Naive thymus-derived CD4-positive, alpha-beta T cell (primary cell): ENCODE results near the gene HTT. TPM values are rescaled to one million over a fixed set of nuclear protein-coding genes. Genes with fewer than 3 reads are reported as not detected.

ENCODE experiments used
- ATAC-seq: fragments of 150-1000 bp; cut with Tn5 transposase; 2 replicates; pipeline ENCODE4 v1.10.0; 2021; ENCODE audit warnings: mild to moderate bottlenecking, moderate library complexity
- CTCF ChIA-PET: fragments of 350-600 bp; sonication (Branson Sonifier 250); formaldehyde crosslinking; loops from one replicate; lab custom pipeline; 2021; ENCODE audit warnings: antibody characterized with exemption; lab: Charles Lee
- POLR2A ChIA-PET: fragments of 350-600 bp; sonication (Branson Sonifier 250); formaldehyde crosslinking; loops from one replicate; lab custom pipeline; 2021; ENCODE audit warnings: antibody characterized with exemption, inconsistent platforms; lab: Charles Lee
- DNase-seq, 9 donors: peaks; one replicate each; pipeline versions ENCODE4 v3.0.0 to v3.0.0-alpha.2; 2020 to 2022; ENCODE audit warnings: mixed read lengths in 1 of 9
- H3K27ac ChIP-seq: one replicate; pipeline ENCODE4 v1.7.0; 2013; ENCODE audit warnings: mild to moderate bottlenecking, low read depth, low read length, moderate library complexity
- H3K27me3 ChIP-seq, 2 donors: one replicate each; pipeline ENCODE4 v1.7.0; 2013; ENCODE audit warnings: low read length in 2 of 2, mild to moderate bottlenecking in 2 of 2, moderate library complexity in 2 of 2; ENCODE audit not compliant: control insufficient read depth in 2 of 2, insufficient read depth in 2 of 2
- H3K36me3 ChIP-seq, 3 experiments: 1 replicate in 2 of 3; 2 replicates in 1 of 3; pipeline ENCODE4 v1.7.0; 2013; ENCODE audit warnings: low read length in 3 of 3, mild to moderate bottlenecking in 3 of 3, moderate library complexity in 1 of 3; ENCODE audit not compliant: insufficient read depth in 3 of 3, control insufficient read depth in 2 of 3
- H3K4me1 ChIP-seq, 2 donors: one replicate each; pipeline ENCODE4 v1.7.0; 2013; ENCODE audit warnings: low read length in 2 of 2, mild to moderate bottlenecking in 2 of 2, moderate library complexity in 1 of 2; ENCODE audit not compliant: control insufficient read depth in 2 of 2, insufficient read depth in 2 of 2
- H3K4me3 ChIP-seq: 2 replicates; pipeline ENCODE4 v1.7.0; 2013; ENCODE audit warnings: mild to moderate bottlenecking, low read length
- H3K9me3 ChIP-seq, 3 experiments: 1 replicate in 2 of 3; 2 replicates in 1 of 3; pipeline ENCODE4 v1.7.0; 2013; ENCODE audit warnings: low read length in 3 of 3; ENCODE audit not compliant: control insufficient read depth in 2 of 3
- H3K27ac Mint-ChIP-seq, 9 donors: one replicate each; pipeline ENCODE4 v1.8.0; 2020 to 2022; ENCODE audit warnings: mixed read lengths in 9 of 9, mild to moderate bottlenecking in 8 of 9, moderate library complexity in 5 of 9, inconsistent platforms in 2 of 9
- H3K27me3 Mint-ChIP-seq, 5 donors: one replicate each; pipeline ENCODE4 v1.8.0; 2021 to 2022; ENCODE audit warnings: mixed read lengths in 5 of 5, mild to moderate bottlenecking in 1 of 5
- H3K36me3 Mint-ChIP-seq, 5 donors: one replicate each; pipeline ENCODE4 v1.8.0; 2020 to 2022; ENCODE audit warnings: mixed read lengths in 5 of 5, mild to moderate bottlenecking in 3 of 5, inconsistent platforms in 1 of 5
- H3K4me1 Mint-ChIP-seq, 7 donors: one replicate each; pipeline ENCODE4 v1.8.0; 2020 to 2022; ENCODE audit warnings: mixed read lengths in 7 of 7, mild to moderate bottlenecking in 3 of 7, inconsistent platforms in 1 of 7
- H3K4me3 Mint-ChIP-seq, 10 donors: one replicate each; pipeline ENCODE4 v1.8.0; 2020 to 2022; ENCODE audit warnings: mild to moderate bottlenecking in 10 of 10, mixed read lengths in 10 of 10, moderate library complexity in 6 of 10, inconsistent platforms in 2 of 10
- H3K9me3 Mint-ChIP-seq, 11 donors: one replicate each; pipeline ENCODE4 v1.8.0; 2020 to 2022; ENCODE audit warnings: mixed read lengths in 11 of 11, mild to moderate bottlenecking in 4 of 11, inconsistent platforms in 1 of 11, moderate library complexity in 1 of 11
- intact Hi-C, 2 donors: fragments of 100-400 bp; cut with micrococcal nuclease; formaldehyde crosslinking; loops; one replicate each; pipeline ENCODE4 v1.15.1; 2023
- polyA plus RNA-seq, 2 donors: library from polyadenylated mRNA; unstranded; fragments of 300-500 nt; fragmentation: Illumina TruSeq; gene quantifications; one replicate each; pipeline ENCODE4 v1.2.3, GENCODE V29; 2021
- total RNA-seq, 6 experiments: library from RNA in 5 of 6; stranded (reverse) in 5 of 6; gene quantifications; 1 replicate in 5 of 6; 2 replicates in 1 of 6; pipeline ENCODE4 v1.2.3 and lab custom pipeline; 2021 to 2026

HTT gene
- total and polyA plus RNA-seq, 7 experiments from 2014 or later = 2.4 to 115 (median 71.6) TPM

- no peak overlapping the region for H3K4me3 ChIP-seq
- Mint-ChIP-seq H3K4me1 (peaks cover 0 to 11% (median 4%) of the 10 kb centered on the region in 7 donors), H3K27me3 (no peaks in the 10 kb centered on the region), H3K36me3 (peaks cover 17 to 72% (median 52%) of the 10 kb centered on the region in 5 donors), H3K27ac (peak overlapping the region in 5 of 9 donors; percentile 36 to 83 (median 52)), H3K9me3 (no peaks in the 10 kb centered on the region), H3K4me3 (peak overlapping the region in 1 of 10 donors; percentile 17)
- H3K36me3 ChIP-seq = peaks cover 12 to 93% (median 21%) of the 10 kb centered on the region in 3 experiments
- ATAC-seq = no peak
- intact Hi-C loops = no loop called here
- DNase-seq = no peak
- no peak overlapping the region for H3K27ac ChIP-seq
- H3K4me1 ChIP-seq = no peaks in the 10 kb centered on the region
- CTCF ChIA-PET = no interaction called here
- no peaks in the 10 kb centered on the region for H3K9me3 ChIP-seq
- POLR2A ChIA-PET = no interaction called here
- no peaks in the 10 kb centered on the region for H3K27me3 ChIP-seq
These were observed 110.2 kb downstream of the HTT start for GRCh38 chr4:3184725-3185124.

- intact Hi-C loops = no loop called here
- H3K9me3 ChIP-seq = no peaks in the 10 kb centered on the region
- peaks cover 12 to 80% (median 21%) of the 10 kb centered on the region in 3 experiments for H3K36me3 ChIP-seq
- H3K27ac ChIP-seq = no peak overlapping the region
- H3K4me1 ChIP-seq = peaks cover 0 to 8% of the 10 kb centered on the region in 2 donors
- Mint-ChIP-seq H3K27ac (peak overlapping the region in 1 of 9 donors; percentile 32), H3K4me1 (peaks cover 0 to 11% (median 7%) of the 10 kb centered on the region in 7 donors), H3K9me3 (no peaks in the 10 kb centered on the region), H3K4me3 (no peak overlapping the region), H3K27me3 (no peaks in the 10 kb centered on the region), H3K36me3 (peaks cover 12 to 67% (median 41%) of the 10 kb centered on the region in 5 donors)
- ATAC-seq (no peak), DNase-seq (no peak)
- H3K4me3 ChIP-seq = no peak overlapping the region
- ChIA-PET CTCF (no interaction called here), POLR2A (no interaction called here)
- no peaks in the 10 kb centered on the region for H3K27me3 ChIP-seq
These were observed 112.1 kb downstream of the HTT start for GRCh38 chr4:3186609-3187008.

- DNase-seq (no peak), ATAC-seq (no peak)
- H3K4me1 ChIP-seq = peaks cover 0 to 23% of the 10 kb centered on the region in 2 donors
- no peaks in the 10 kb centered on the region for H3K9me3 ChIP-seq
- Mint-ChIP-seq H3K27ac (peak overlapping the region in 2 of 9 donors; percentile 6 to 53), H3K4me3 (no peak overlapping the region), H3K4me1 (peaks cover 7 to 23% (median 13%) of the 10 kb centered on the region in 7 donors), H3K9me3 (no peaks in the 10 kb centered on the region), H3K27me3 (no peaks in the 10 kb centered on the region), H3K36me3 (peaks cover 12 to 56% (median 41%) of the 10 kb centered on the region in 5 donors)
- no peaks in the 10 kb centered on the region for H3K27me3 ChIP-seq
- peaks cover 1 to 65% (median 21%) of the 10 kb centered on the region in 3 experiments for H3K36me3 ChIP-seq
- ChIA-PET POLR2A (no interaction called here), CTCF (no interaction called here)
- no peak overlapping the region for H3K4me3 ChIP-seq
- H3K27ac ChIP-seq = no peak overlapping the region
- intact Hi-C loops = no loop called here
These were observed 113.6 kb downstream of the HTT start for GRCh38 chr4:3188118-3188517.

GRCh38 chr4:3189459-3189858 is 115.0 kb downstream of the HTT start:
- ChIA-PET CTCF (no interaction called here), POLR2A (interaction anchor here (0.7 kb wide), 1 partner anchor 237 kb away, joined by 3 read pairs; no protein-coding TSS in a partner anchor)
- Mint-ChIP-seq H3K27ac (peak overlapping the region in 2 of 9 donors; percentile 43 to 51), H3K4me1 (peaks cover 16 to 33% (median 23%) of the 10 kb centered on the region in 7 donors), H3K4me3 (no peak overlapping the region), H3K36me3 (peaks cover 6 to 47% (median 35%) of the 10 kb centered on the region in 5 donors), H3K27me3 (no peaks in the 10 kb centered on the region), H3K9me3 (no peaks in the 10 kb centered on the region)
- Histone ChIP-seq H3K4me3 (no peak overlapping the region), H3K27ac (no peak overlapping the region), H3K4me1 (peaks cover 7 to 37% of the 10 kb centered on the region in 2 donors), H3K36me3 (peaks cover 0 to 52% (median 17%) of the 10 kb centered on the region in 3 experiments), H3K27me3 (no peaks in the 10 kb centered on the region), H3K9me3 (no peaks in the 10 kb centered on the region)
- intact Hi-C loops = no loop called here
- no peak for DNase-seq
- ATAC-seq = no peak

- Histone ChIP-seq H3K4me3 (no peak overlapping the region), H3K27ac (no peak overlapping the region), H3K36me3 (peaks cover 0 to 41% (median 15%) of the 10 kb centered on the region in 3 experiments), H3K27me3 (no peaks in the 10 kb centered on the region), H3K4me1 (peaks cover 18 to 48% of the 10 kb centered on the region in 2 donors), H3K9me3 (no peaks in the 10 kb centered on the region)
- Mint-ChIP-seq H3K4me3 (no peak overlapping the region), H3K36me3 (peaks cover 10 to 43% (median 30%) of the 10 kb centered on the region in 5 donors), H3K4me1 (peaks cover 21 to 44% (median 34%) of the 10 kb centered on the region in 7 donors), H3K27me3 (no peaks in the 10 kb centered on the region), H3K27ac (peak overlapping the region in 2 of 9 donors; percentile 72), H3K9me3 (no peaks in the 10 kb centered on the region)
- DNase-seq (no peak), ATAC-seq (no peak)
- intact Hi-C loops = loop anchor here (5.0 to 10.0 kb wide), 3 partner anchors 52 to 83 kb away; partner anchors contain the start of gene MSANTD1 (in 1 of the 2)
- ChIA-PET POLR2A (interaction anchor here (0.9 to 1.2 kb wide), 2 partner anchors 27 to 52 kb away, joined by 3 read pairs; no protein-coding TSS in a partner anchor), CTCF (interaction anchor here (0.7 kb wide), 1 partner anchor 276 kb away, joined by 4 read pairs; no protein-coding TSS in a partner anchor)
These were observed 116.1 kb downstream of the HTT start for GRCh38 chr4:3190549-3190948.

GRCh38 chr4:3192188-3192587 is 117.7 kb downstream of the HTT start:
- intact Hi-C loops = loop anchor here (5.0 to 10.0 kb wide), 3 partner anchors 50 to 85 kb away; partner anchors contain the start of gene MSANTD1 (in 1 of the 2)
- H3K9me3 ChIP-seq = no peaks in the 10 kb centered on the region
- H3K27ac ChIP-seq = no peak overlapping the region
- Mint-ChIP-seq H3K36me3 (peaks cover 10 to 38% (median 23%) of the 10 kb centered on the region in 5 donors), H3K9me3 (no peaks in the 10 kb centered on the region), H3K4me3 (no peak overlapping the region), H3K27ac (peak overlapping the region in 4 of 9 donors; percentile 45 to 74 (median 68)), H3K27me3 (no peaks in the 10 kb centered on the region), H3K4me1 (peaks cover 38 to 60% (median 50%) of the 10 kb centered on the region in 7 donors)
- POLR2A ChIA-PET = interaction anchor here (1.6 kb wide), 1 partner anchor 26 kb away, joined by 8 read pairs; no protein-coding TSS in a partner anchor
- H3K36me3 ChIP-seq = peaks cover 0 to 29% (median 15%) of the 10 kb centered on the region in 3 experiments
- H3K4me3 ChIP-seq = no peak overlapping the region
- no peak for DNase-seq
- peak; percentile 71 for ATAC-seq
- CTCF ChIA-PET = interaction anchor here (2.7 kb wide), 1 partner anchor 11 kb away, joined by 19 read pairs; no protein-coding TSS in a partner anchor
- peaks cover 35 to 64% of the 10 kb centered on the region in 2 donors for H3K4me1 ChIP-seq
- no peaks in the 10 kb centered on the region for H3K27me3 ChIP-seq
